A549 (cell line): ENCODE results near the gene HINFP. TPM values are rescaled to one million over a fixed set of nuclear protein-coding genes. Genes with fewer than 3 reads are reported as not detected.

ENCODE experiments used
- ATAC-seq, 2 experiments: fragments of 200-7000 bp in 1 of 2; fragments of >200 bp in 1 of 2; cut with Nextera tagmentation in 1 of 2; cut with Tn5 transposase in 1 of 2; 3 replicates each; pipeline versions ENCODE4 v1.8.0 to v1.9.1; 2018 to 2020; ENCODE audit warnings: mild to moderate bottlenecking in 1 of 2, moderate library complexity in 1 of 2
- CTCF ChIA-PET: fragments of 300-600 bp; sonication (Branson Sonifier 250); formaldehyde crosslinking; extraction: SDS; loops from one replicate; lab custom pipeline; 2021; ENCODE audit warnings: antibody characterized with exemption, inconsistent platforms; lab: Yijun Ruan, JAX
- POLR2A ChIA-PET: fragments of 350-600 bp; formaldehyde crosslinking; extraction: SDS; loops from one replicate; lab custom pipeline; 2021; ENCODE audit warnings: antibody characterized with exemption, inconsistent platforms; lab: Yijun Ruan, JAX
- DNase-seq, 2 experiments: peaks; one replicate each; pipeline versions ENCODE4 v3.0.0 to v3.0.0-alpha.2; 2011 to 2016; ENCODE audit warnings: low read depth in 1 of 2, low spot score in 1 of 2
- FAIRE-seq: peaks from 2 replicates; lab custom pipeline; 2011; peaks lifted over from hg19 to GRCh38; lab: Jason Lieb, UNC
- H3K27ac ChIP-seq, 2 experiments: fragments of >200 bp; sonication (Bioruptor Twin); formaldehyde crosslinking; 3 replicates each; pipeline ENCODE4 v1.5.1; 2016 to 2017
- H3K4me1 ChIP-seq: fragments of >200 bp; sonication (Bioruptor Twin); formaldehyde crosslinking; 3 replicates; pipeline ENCODE4 v1.6.1; 2016
- H3K4me2 ChIP-seq: fragments of >200 bp; sonication (Bioruptor Twin); formaldehyde crosslinking; 3 replicates; pipeline ENCODE4 v1.6.1; 2016
- H3K4me3 ChIP-seq: fragments of >200 bp; sonication (Bioruptor Twin); formaldehyde crosslinking; 3 replicates; pipeline ENCODE4 v1.5.1; 2016
- H3K9me3 ChIP-seq: fragments of >200 bp; sonication (Bioruptor Twin); formaldehyde crosslinking; 3 replicates; pipeline ENCODE4 v1.6.1; 2016
- ATOH8 ChIP-seq: fragments of 250-450 bp; sonication (Bioruptor Pico); IDR thresholded peaks from 2 replicates; pipeline ENCODE4 v1.5.0; 2020; ENCODE audit warnings: low read depth, mild to moderate bottlenecking, moderate library complexity
- BCL3 ChIP-seq: fragments of >200 bp; sonication (Bioruptor Twin); formaldehyde crosslinking; IDR thresholded peaks from 3 replicates; pipeline ENCODE4 v1.6.1; 2016
- CHD2 ChIP-seq: fragments of 150-350 bp; IDR thresholded peaks from 2 replicates; pipeline ENCODE4 v1.6.1; 2014; ENCODE audit warnings: low read length; ENCODE audit not compliant: partially characterized antibody
- E2F6 ChIP-seq: IDR thresholded peaks from 2 replicates; pipeline ENCODE4 v1.6.1; 2012; ENCODE audit warnings: low read depth, borderline replicate concordance
- EHMT2 ChIP-seq: fragments of 200-600 bp; sonication (generic); IDR thresholded peaks from 2 replicates; pipeline ENCODE4 v1.6.1; 2016; ENCODE audit warnings: antibody characterized with exemption, low read depth, mild to moderate bottlenecking, moderate library complexity
- ESRRA ChIP-seq: fragments of 150-350 bp; IDR thresholded peaks from 2 replicates; pipeline ENCODE4 v1.6.1; 2014; ENCODE audit warnings: mild to moderate bottlenecking, low read length, borderline replicate concordance
- GATA3 ChIP-seq: IDR thresholded peaks from 2 replicates; pipeline ENCODE4 v1.6.1; 2012; ENCODE audit warnings: borderline replicate concordance
- HDAC2 ChIP-seq: fragments of 200-600 bp; sonication (generic); IDR thresholded peaks from 2 replicates; pipeline ENCODE4 v1.6.1; 2016
- HOXA7 ChIP-seq: fragments of 250-450 bp; sonication (Bioruptor Pico); IDR thresholded peaks from 2 replicates; pipeline ENCODE4 v1.5.0; 2020; ENCODE audit warnings: mild to moderate bottlenecking, moderate library complexity
- HOXB13 ChIP-seq: fragments of 250-450 bp; sonication (Bioruptor Pico); IDR thresholded peaks from 2 replicates; pipeline ENCODE4 v1.5.0; 2020; ENCODE audit warnings: low read depth, mild to moderate bottlenecking, moderate library complexity
- KDM1A ChIP-seq: fragments of 200-600 bp; sonication (generic); IDR thresholded peaks from 2 replicates; pipeline ENCODE4 v1.6.1; 2016; ENCODE audit warnings: low read depth, mild to moderate bottlenecking
- MAFK ChIP-seq: fragments of 450-650 bp; IDR thresholded peaks from 2 replicates; pipeline ENCODE4 v1.6.1; 2014; ENCODE audit not compliant: partially characterized antibody
- MAZ ChIP-seq: fragments of 150-350 bp; IDR thresholded peaks from 2 replicates; pipeline ENCODE4 v1.6.1; 2014; ENCODE audit warnings: antibody characterized with exemption, low read depth, low read length, borderline replicate concordance
- MYC ChIP-seq: IDR thresholded peaks from 2 replicates; pipeline ENCODE4 v1.6.1; 2012; ENCODE audit warnings: mild to moderate bottlenecking, inconsistent platforms, low read length, improper control_type of control experiment, borderline replicate concordance
- NPAS2 ChIP-seq: fragments of 250-450 bp; sonication (Bioruptor Pico); IDR thresholded peaks from 2 replicates; pipeline ENCODE4 v1.8.0; 2022; ENCODE audit warnings: mild to moderate bottlenecking, moderate library complexity, borderline replicate concordance
- RARB ChIP-seq: fragments of 250-450 bp; sonication (Bioruptor Pico); IDR thresholded peaks from 2 replicates; pipeline ENCODE4 v1.8.0; 2021; ENCODE audit warnings: mild to moderate bottlenecking, moderate library complexity
- RCOR1 ChIP-seq: fragments of 150-350 bp; IDR thresholded peaks from 2 replicates; pipeline ENCODE4 v1.6.1; 2014; ENCODE audit warnings: antibody characterized with exemption, low read length, low read depth
- RFX5 ChIP-seq: fragments of 450-650 bp; IDR thresholded peaks from 2 replicates; pipeline ENCODE4 v1.7.1; 2014; ENCODE audit warnings: antibody characterized with exemption, mild to moderate bottlenecking, moderate library complexity
- RNF2 ChIP-seq: fragments of 200-600 bp; sonication (generic); IDR thresholded peaks from 2 replicates; pipeline ENCODE4 v1.6.1; 2016; ENCODE audit warnings: low read depth, mild to moderate bottlenecking, antibody characterized with exemption, moderate library complexity, borderline replicate concordance
- SMC3 ChIP-seq: fragments of >200 bp; sonication (Bioruptor Twin); formaldehyde crosslinking; IDR thresholded peaks from 3 replicates; pipeline ENCODE4 v1.6.1; 2018; ENCODE audit warnings: inconsistent platforms
- SREBF2 ChIP-seq: fragments of 450-650 bp; IDR thresholded peaks from 2 replicates; pipeline ENCODE4 v1.6.1; 2014; ENCODE audit warnings: mild to moderate bottlenecking, moderate library complexity
- TFCP2L1 ChIP-seq: fragments of 250-450 bp; sonication (Bioruptor Pico); IDR thresholded peaks from 2 replicates; pipeline ENCODE4 v1.5.0; 2021; ENCODE audit warnings: mild to moderate bottlenecking
- TP53 ChIP-seq: fragments of 250-450 bp; sonication (Bioruptor Pico); IDR thresholded peaks from 2 replicates; pipeline ENCODE4 v1.5.0; 2021; ENCODE audit warnings: mild to moderate bottlenecking, moderate library complexity
- ZC3H11A ChIP-seq: fragments of 450-650 bp; IDR thresholded peaks from 2 replicates; pipeline ENCODE4 v1.6.1; 2014; ENCODE audit warnings: antibody characterized with exemption, mild to moderate bottlenecking
- ZNF302 ChIP-seq: fragments of 250-450 bp; sonication (Bioruptor Pico); IDR thresholded peaks from 2 replicates; pipeline ENCODE4 v1.9.0; 2021; ENCODE audit warnings: inconsistent platforms, mild to moderate bottlenecking, moderate library complexity
- WGBS: methylation state at CpG from one replicate; pipeline ENCODE4 v1.1.6; 2017; ENCODE audit errors: missing lambda C conversion rate; 5-methylcytosine and 5-hydroxymethylcytosine counted together
- polyA plus RNA-seq, 4 experiments: library from polyadenylated mRNA; depleted of rRNA in 3 of 4; stranded (reverse); fragments of >200 nt; fragmentation: RNase III in 1 of 4; extraction: RNeasy Plus Mini Kit Qiagen cat#74134 plus additional on column Dnase treatment in 1 of 4; gene quantifications; 2 replicates in 3 of 4; 3 replicates in 1 of 4; pipeline ENCODE4 v1.2.3, GENCODE V29; 2011 to 2017

The HINFP gene
- polyA plus RNA-seq, 2 of the 4 experiments (the other 2 are of a cell fraction) = 10.0 to 13.0 TPM

- CTCF ChIA-PET = interaction anchor here (0.7 to 1.2 kb wide), 2 partner anchors 47 to 124 kb away, joined by 3 to 4 read pairs; no protein-coding TSS in a partner anchor
- POLR2A ChIA-PET = no interaction called here
- 90% methylated on average over 19 of the region's 19 CpGs for WGBS
- Histone ChIP-seq H3K27ac (no peak overlapping the region), H3K9me3 (no peaks in the 10 kb centered on the region), H3K4me2 (no peak overlapping the region), H3K4me3 (no peak overlapping the region), H3K4me1 (no peaks in the 10 kb centered on the region)
- no peak for FAIRE-seq
- TF ChIP-seq SMC3 = no peak
- no peak for TF ChIP-seq NPAS2 (CRISPR knock-in tag)
- no peak for TF ChIP-seq HDAC2
- TF ChIP-seq TP53 (CRISPR knock-in tag) = no peak
- no peak for TF ChIP-seq E2F6
- no peak for TF ChIP-seq TFCP2L1 (CRISPR knock-in tag)
- no peak for TF ChIP-seq MAFK
- no peak for DNase-seq
- no peak for ATAC-seq
Observed at GRCh38 chr11:119078675-119079420, 42.5 kb upstream of the HINFP start.

- ATAC-seq (no peak), DNase-seq (no peak), FAIRE-seq (no peak)
- H3K4me3 ChIP-seq = no peak overlapping the region
- WGBS = 69% methylated on average over 7 of the region's 7 CpGs
- no peak overlapping the region for H3K4me2 ChIP-seq
- POLR2A ChIA-PET = no interaction called here
- H3K9me3 ChIP-seq = no peaks in the 10 kb centered on the region
- H3K27ac ChIP-seq = no peak overlapping the region
- TF ChIP-seq RARB (no peak), HOXB13 (CRISPR knock-in tag) (no peak), RNF2 (no peak), RFX5 (no peak), ZC3H11A (no peak), GATA3 (no peak), ESRRA (no peak), CHD2 (no peak), RCOR1 (no peak), MAZ (no peak), HOXA7 (CRISPR knock-in tag) (no peak), KDM1A (no peak), TFCP2L1 (CRISPR knock-in tag) (no peak), EHMT2 (no peak), BCL3 (no peak), HDAC2 (no peak), SREBF2 (no peak), ZNF302 (CRISPR knock-in tag) (no peak), ATOH8 (CRISPR knock-in tag) (no peak), MYC (no peak)
- CTCF ChIA-PET = interaction anchor here (1.4 to 1.9 kb wide), 3 partner anchors 10 to 16 kb away, joined by 3 to 4 read pairs (median 4); no protein-coding TSS in a partner anchor
- H3K4me1 ChIP-seq = peaks cover 9% of the 10 kb centered on the region
Observed at GRCh38 chr11:119081682-119082260, 39.6 kb upstream of the HINFP start.
